ENCODE data around the gene ERMAP. TPM values are rescaled to one million over a fixed set of nuclear protein-coding genes. Genes with fewer than 3 reads are reported as not detected.

Gene ERMAP
- total RNA-seq, 4 donors from 2014 or later = 4.1 to 14.2 (median 8.3) TPM

DNA sequence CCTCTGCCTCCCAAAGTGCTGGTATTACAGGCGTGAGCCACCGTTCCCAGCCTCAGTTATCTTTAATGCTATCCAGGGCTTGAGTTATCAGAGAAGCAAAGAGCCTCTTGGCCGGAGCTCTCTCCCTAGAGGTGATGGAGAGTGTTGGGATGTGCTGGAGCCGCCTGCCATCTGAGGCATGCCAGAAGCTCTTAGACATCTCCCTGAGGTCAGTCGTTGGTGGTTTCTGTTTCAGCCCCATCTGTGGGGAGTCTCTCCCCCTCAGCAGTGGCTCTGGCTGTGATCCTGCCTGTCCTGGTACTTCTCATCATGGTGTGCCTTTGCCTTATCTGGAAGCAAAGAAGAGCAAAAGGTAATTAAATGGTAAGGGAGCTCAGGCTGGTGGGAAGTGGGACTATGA is 17.9 kb downstream of the ERMAP start:
- H3K27ac ChIP-seq = no peak overlapping the region
- DNase-seq (ENCODE audit: low spot score in 2 of 2) = no peak
- H3K27me3 ChIP-seq = no peaks in the 10 kb centered on the region
- H3K9me3 ChIP-seq = no peaks in the 10 kb centered on the region
- TF ChIP-seq POLR2A (IDR thresholded peaks at IDR 0.05) = no peak
- TF ChIP-seq, protein P1, sequence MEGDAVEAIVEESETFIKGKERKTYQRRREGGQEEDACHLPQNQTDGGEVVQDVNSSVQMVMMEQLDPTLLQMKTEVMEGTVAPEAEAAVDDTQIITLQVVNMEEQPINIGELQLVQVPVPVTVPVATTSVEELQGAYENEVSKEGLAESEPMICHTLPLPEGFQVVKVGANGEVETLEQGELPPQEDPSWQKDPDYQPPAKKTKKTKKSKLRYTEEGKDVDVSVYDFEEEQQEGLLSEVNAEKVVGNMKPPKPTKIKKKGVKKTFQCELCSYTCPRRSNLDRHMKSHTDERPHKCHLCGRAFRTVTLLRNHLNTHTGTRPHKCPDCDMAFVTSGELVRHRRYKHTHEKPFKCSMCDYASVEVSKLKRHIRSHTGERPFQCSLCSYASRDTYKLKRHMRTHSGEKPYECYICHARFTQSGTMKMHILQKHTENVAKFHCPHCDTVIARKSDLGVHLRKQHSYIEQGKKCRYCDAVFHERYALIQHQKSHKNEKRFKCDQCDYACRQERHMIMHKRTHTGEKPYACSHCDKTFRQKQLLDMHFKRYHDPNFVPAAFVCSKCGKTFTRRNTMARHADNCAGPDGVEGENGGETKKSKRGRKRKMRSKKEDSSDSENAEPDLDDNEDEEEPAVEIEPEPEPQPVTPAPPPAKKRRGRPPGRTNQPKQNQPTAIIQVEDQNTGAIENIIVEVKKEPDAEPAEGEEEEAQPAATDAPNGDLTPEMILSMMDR (IDR thresholded peaks at IDR 0.05) = no peak
- TF ChIP-seq EP300 (IDR thresholded peaks at IDR 0.05) = no peak
- no peak overlapping the region for H3K4me3 ChIP-seq
- peaks cover 0 to 48% (median 0%) of the 10 kb centered on the region in 3 donors for H3K36me3 ChIP-seq
- H3K4me1 ChIP-seq = no peaks in the 10 kb centered on the region
- 89 to 91% methylated on average over 5 of the region's 5 CpGs for WGBS, 2 donors

GRCh38 chr1:42835422-42835821 is 18.5 kb downstream of the ERMAP start:
- DNase-seq (ENCODE audit: low spot score in 2 of 2) = no peak
- H3K9me3 ChIP-seq = no peaks in the 10 kb centered on the region
- H3K4me1 ChIP-seq = no peaks in the 10 kb centered on the region
- TF ChIP-seq POLR2A (IDR thresholded peaks at IDR 0.05) (no peak), EP300 (IDR thresholded peaks at IDR 0.05) (no peak)
- TF ChIP-seq, protein P1 (IDR thresholded peaks at IDR 0.05) = no peak
- peaks cover 0 to 45% (median 0%) of the 10 kb centered on the region in 3 donors for H3K36me3 ChIP-seq
- H3K4me3 ChIP-seq = no peak overlapping the region
- no peaks in the 10 kb centered on the region for H3K27me3 ChIP-seq
- WGBS, 2 donors = 91 to 98% methylated on average over 2 of the region's 2 CpGs
- H3K27ac ChIP-seq = no peak overlapping the region

DNA sequence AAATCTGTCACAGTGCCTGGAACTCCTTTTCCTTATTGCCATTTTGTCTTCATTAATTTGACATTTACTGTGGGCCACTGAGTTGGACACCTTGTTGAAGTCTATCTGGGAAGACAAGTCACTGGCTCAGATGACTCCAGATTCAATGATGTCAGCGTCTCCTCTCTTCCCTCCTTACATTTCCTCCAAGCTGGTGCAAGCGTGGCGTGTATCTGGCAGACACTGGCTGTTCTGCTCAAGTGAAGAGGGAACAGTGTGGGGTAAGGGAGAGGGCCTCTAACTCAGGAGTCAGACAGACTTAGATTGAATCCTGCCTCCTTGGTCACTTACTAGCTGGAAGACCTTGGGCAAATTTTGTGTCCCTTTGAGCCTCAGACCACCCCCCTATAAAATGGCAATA is 20.8 kb downstream of the ERMAP start:
- Histone ChIP-seq H3K27ac (no peak overlapping the region), H3K4me1 (no peaks in the 10 kb centered on the region), H3K9me3 (no peaks in the 10 kb centered on the region), H3K4me3 (no peak overlapping the region), H3K27me3 (no peaks in the 10 kb centered on the region), H3K36me3 (peaks cover 0 to 54% (median 0%) of the 10 kb centered on the region in 3 donors)
- no peak for TF ChIP-seq EP300 (IDR thresholded peaks at IDR 0.05)
- TF ChIP-seq, protein P1 (IDR thresholded peaks at IDR 0.05) = no peak
- TF ChIP-seq POLR2A (IDR thresholded peaks at IDR 0.05) = no peak
- 55 to 56% methylated on average over 3 of the region's 3 CpGs for WGBS, 2 donors
- no peak for DNase-seq (ENCODE audit: low spot score in 2 of 2)

DNA sequence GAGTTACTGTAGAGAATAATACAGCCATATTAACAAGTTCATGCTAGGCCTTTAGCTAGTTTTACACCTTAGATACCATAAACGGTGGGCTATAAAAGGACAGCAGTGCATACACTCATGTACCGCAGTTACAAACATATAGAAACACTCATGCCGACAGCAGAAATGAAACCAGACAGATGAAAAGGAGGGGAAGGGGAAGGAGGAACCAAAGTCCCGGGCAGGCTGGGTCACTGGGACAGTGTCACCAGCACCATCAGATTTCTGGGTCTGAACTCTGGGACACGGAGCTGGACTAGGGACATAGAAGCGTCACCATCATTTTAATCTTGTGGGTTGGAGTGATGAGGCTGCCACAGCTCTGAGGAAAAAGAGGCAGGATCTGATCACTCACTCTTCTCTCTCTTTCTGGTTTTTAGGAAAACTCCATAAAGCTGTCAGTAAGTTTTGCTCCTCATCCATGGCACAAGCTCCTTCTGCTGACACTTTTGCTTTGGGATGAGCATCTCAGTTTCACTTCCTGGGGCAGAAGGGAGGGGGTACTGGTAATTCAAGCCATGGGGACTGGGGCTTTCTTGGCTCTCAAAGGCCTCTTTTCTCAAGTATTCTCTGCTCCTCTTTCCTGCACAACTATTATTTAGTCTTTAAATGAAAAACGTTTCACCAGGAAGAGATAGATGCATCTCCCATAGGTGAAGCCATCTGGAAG is 21.7 kb downstream of the ERMAP start:
- DNase-seq (ENCODE audit: low spot score in 2 of 2) = no peak
- Histone ChIP-seq H3K4me1 (peaks cover 0 to 2% (median 0%) of the 10 kb centered on the region in 4 donors), H3K9me3 (no peaks in the 10 kb centered on the region), H3K27me3 (no peaks in the 10 kb centered on the region), H3K4me3 (no peak overlapping the region), H3K36me3 (peaks cover 0 to 62% (median 0%) of the 10 kb centered on the region in 3 donors), H3K27ac (peak overlapping the region in 1 of 4 donors; percentile 11)
- WGBS, 2 donors = 68 to 70% methylated on average over 7 of the region's 7 CpGs
- TF ChIP-seq POLR2A (IDR thresholded peaks at IDR 0.05) = no peak
- TF ChIP-seq, protein P1 (IDR thresholded peaks at IDR 0.05) = no peak
- TF ChIP-seq EP300 (IDR thresholded peaks at IDR 0.05) = no peak

- no peak overlapping the region for H3K27ac ChIP-seq
- 61 to 74% methylated on average over 3 of the region's 3 CpGs for WGBS, 2 donors
- H3K36me3 ChIP-seq = peaks cover 0 to 52% (median 0%) of the 10 kb centered on the region in 3 donors
- TF ChIP-seq EP300 (IDR thresholded peaks at IDR 0.05) (no peak), POLR2A (IDR thresholded peaks at IDR 0.05) (no peak)
- TF ChIP-seq, protein P1 (IDR thresholded peaks at IDR 0.05) = no peak
- no peak for DNase-seq (ENCODE audit: low spot score in 2 of 2)
- no peaks in the 10 kb centered on the region for H3K27me3 ChIP-seq
- no peak overlapping the region for H3K4me3 ChIP-seq
- H3K9me3 ChIP-seq = no peaks in the 10 kb centered on the region
- H3K4me1 ChIP-seq = peaks cover 0 to 25% (median 2%) of the 10 kb centered on the region in 4 donors
These were observed 24.1 kb downstream of the ERMAP start for GRCh38 chr1:42841010-42841409.

Data from tibial nerve (tissue), 4 donors.